GM15510 (cell line): Measurements from ENCODE around the gene OLFM2.

ENCODE experiments used
- POLR2A ChIP-seq: IDR thresholded peaks from 3 replicates; pipeline ENCODE4 v1.6.1; 2011; ENCODE audit warnings: borderline replicate concordance; ENCODE audit not compliant: insufficient read length; ENCODE audit errors: extremely low read depth

OLFM2 gene

GRCh38 chr19:9953802-9954542, 17.7 kb upstream of the OLFM2 start:
- no peak for TF ChIP-seq POLR2A

- TF ChIP-seq POLR2A = no peak
These were observed 16.0 kb upstream of the OLFM2 start for GRCh38 chr19:9952276-9952675.

- TF ChIP-seq POLR2A = no peak
These were observed 11.1 kb upstream of the OLFM2 start for GRCh38 chr19:9947441-9947840.

DNA sequence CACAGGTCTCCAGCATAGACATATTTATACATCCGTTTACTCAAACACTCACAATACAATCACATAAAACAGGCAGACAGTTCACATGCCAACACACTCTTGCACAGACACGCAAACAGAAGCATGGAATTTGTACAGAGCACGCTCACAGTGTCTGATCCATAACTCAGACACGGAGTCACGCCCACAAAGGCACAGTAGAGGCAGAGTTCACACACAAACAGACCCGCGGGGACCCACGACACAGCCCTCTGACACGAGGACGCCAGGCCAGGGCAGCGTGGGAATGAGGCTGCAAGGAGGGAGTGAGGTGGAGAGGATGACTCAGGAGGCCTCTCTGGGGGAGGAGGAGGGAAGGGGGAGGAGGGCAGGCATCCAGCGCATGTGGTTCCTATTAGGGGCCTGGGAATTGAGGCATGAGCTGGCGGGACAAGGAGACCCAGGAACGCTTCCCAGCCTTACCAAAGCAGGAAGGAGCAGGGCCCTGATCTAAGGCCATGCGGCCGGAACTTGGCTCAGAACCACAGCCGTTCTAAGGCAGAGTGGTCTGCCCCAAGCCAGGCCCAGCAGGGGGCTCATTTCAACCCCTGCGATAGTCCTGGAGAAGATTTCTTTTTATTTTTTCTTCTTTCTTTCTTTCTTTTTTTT, 9.1 kb upstream of the OLFM2 start:
- no peak for TF ChIP-seq POLR2A

GRCh38 chr19:9943744-9944143, 7.4 kb upstream of the OLFM2 start:
- no peak for TF ChIP-seq POLR2A

DNA sequence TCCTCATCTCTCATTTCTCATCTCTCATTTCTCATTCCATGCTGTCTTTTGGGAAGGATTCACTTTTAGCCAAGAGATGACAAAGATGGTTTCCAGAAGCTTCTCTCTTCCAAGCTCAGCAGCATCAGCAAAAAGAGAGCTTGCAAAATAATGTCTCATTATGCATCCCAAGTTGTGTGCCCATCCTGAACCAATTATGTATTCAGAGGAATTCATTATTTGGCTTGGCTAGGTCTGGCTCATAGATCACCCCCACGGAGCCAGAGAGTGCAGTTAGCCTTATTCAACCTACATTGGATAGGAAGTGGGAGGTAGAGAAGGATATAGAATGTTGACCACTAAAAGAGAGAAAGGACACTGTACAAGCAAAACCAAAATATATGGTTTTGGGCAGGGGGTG, 5.4 kb upstream of the OLFM2 start:
- no peak for TF ChIP-seq POLR2A

DNA sequence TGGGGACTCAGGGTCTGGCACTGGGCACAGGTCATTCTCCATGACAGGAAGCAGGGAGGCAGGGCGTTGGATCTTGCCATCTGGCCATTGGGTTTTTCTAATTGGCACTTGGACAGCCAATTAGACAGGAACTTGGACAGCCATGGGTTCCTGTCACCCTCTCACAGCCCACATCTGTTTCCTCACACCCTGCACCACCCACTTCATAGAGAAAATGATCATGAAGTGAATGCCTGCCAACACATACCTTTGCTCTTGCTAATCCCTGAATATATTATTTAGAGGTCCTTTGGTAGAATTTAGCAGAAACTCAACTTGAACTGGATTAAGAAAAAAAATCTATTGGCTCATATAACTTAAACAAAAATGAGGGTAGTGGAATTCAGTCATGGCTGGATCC, 4.9 kb upstream of the OLFM2 start:
- TF ChIP-seq POLR2A = no peak

- TF ChIP-seq POLR2A = no peak
These were observed 4.5 kb upstream of the OLFM2 start for GRCh38 chr19:9940778-9941177.

- no peak for TF ChIP-seq POLR2A
These were observed 3.1 kb upstream of the OLFM2 start for GRCh38 chr19:9939301-9939913.

DNA sequence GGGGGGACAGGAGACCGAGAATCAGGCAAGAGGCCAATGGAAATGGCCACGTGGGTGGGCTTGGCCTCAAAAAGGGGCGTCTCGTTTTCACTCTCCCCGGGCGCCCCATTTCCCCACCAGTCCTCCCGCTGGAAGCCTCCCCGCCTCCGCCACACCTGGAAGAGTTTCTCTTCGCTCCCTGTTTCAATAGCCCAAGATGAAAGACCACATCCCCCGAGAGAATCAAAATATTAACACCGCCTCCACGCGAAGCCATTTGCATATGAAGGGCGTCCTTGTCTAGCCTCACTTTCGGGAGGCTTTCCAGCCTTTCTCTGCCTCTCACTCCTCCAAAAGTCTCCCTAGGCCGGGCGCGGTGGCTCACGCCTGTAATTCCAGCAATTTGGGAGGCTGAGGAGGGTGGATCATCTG, 691 bp upstream of the OLFM2 start:
- TF ChIP-seq POLR2A = no peak

- TF ChIP-seq POLR2A = no peak
These were observed 599 bp downstream of the OLFM2 start for GRCh38 chr19:9935506-9936325.

DNA sequence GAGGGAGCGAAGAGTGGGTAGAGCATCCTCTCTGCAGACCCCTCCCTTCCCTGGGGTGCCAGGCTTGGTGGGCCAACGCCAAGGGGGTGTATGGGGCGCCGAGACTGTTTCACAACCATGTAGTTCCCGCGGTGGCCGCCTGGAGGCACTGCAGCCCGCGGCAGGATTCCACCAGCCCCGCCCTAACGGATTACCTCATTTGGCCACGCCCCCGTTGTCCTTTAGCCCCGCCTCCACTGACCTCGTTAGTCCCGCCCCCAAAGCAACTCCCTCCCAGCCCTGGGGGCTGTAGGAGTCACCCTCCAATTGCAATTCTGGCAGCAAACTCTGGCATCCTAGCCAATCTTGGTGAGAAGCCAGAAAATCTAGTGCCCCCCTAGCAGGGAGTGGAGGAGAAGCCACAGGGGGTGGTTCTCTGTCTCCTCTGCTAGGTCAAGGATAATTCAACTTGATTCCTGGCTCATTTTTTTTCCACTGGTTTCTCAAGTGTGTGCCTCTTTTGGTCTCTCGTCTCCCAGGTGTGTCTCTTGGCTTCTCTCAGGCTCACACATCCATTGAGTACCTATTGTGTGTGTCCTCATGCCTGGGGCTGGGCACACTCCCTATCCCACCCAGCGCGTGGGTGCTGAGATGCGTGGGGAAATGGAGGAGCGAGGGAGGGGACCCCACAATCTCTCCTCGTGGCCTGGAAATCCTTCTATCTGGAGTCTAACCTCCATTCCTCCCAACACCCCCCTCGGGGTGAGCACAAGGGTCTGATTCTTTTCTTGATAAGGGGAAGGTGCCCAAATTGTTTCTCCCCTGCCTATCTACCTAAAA, 2.0 kb downstream of the OLFM2 start:
- no peak for TF ChIP-seq POLR2A

GRCh38 chr19:9932835-9933234, 3.5 kb downstream of the OLFM2 start:
- no peak for TF ChIP-seq POLR2A

- TF ChIP-seq POLR2A = no peak
These were observed 4.7 kb downstream of the OLFM2 start for GRCh38 chr19:9931629-9932028.

GRCh38 chr19:9923440-9923839, 12.9 kb downstream of the OLFM2 start:
- no peak for TF ChIP-seq POLR2A

DNA sequence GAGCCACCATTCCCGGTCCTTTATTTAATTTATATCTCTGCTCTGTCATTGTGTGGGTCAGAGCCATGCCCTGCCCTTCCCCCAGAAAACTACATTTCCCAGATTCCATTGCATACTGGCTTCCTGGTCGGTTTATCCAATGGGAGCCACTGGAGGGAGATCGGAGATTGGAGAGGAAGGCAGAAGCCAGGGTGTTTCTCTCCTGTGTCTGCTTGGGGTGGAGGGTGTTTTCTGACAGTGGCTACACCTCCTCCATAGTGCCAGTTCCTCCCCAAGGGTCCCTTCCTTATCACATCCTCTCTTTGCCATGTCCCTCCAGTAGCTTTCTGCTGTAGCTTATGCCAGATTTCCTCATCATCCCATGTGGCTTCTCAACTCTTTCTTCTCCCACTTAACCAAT, 19.0 kb downstream of the OLFM2 start:
- TF ChIP-seq POLR2A = no peak
